ENCODE data around the gene SYT1.

The SYT1 gene

GRCh38 chr12:78887444-78887843, 22.9 kb downstream of the SYT1 start:
- no peak overlapping the region for H3K27ac ChIP-seq (ENCODE audit: low read length, poor library complexity, severe bottlenecking)
- WGBS = 100% methylated on average over 1 of the region's 3 CpGs
- H3K14ac ChIP-seq (ENCODE audit: low read length in 2 of 2) = no peak overlapping the region
- no peaks in the 10 kb centered on the region for H3K36me3 ChIP-seq (ENCODE audit: control insufficient read depth in 1 of 2, insufficient read depth in 2 of 2, low read depth in 1 of 2, low read length in 2 of 2)
- H2AFZ ChIP-seq (ENCODE audit: low read depth, low read length) = no peak overlapping the region
- no peak overlapping the region for H2AK5ac ChIP-seq (ENCODE audit: low read length, severe bottlenecking)
- no peak overlapping the region for H2BK15ac ChIP-seq (ENCODE audit: low read depth, poor library complexity, severe bottlenecking)
- no peak overlapping the region for H3K4ac ChIP-seq (ENCODE audit: low read depth in 1 of 2, low read length in 2 of 2)
- DNase-seq = no peak
- no peak overlapping the region for H3K4me3 ChIP-seq (ENCODE audit: insufficient read depth in 1 of 2, low read depth in 1 of 2, low read length in 2 of 2)
- H3K9ac ChIP-seq (ENCODE audit: low read length) = no peak overlapping the region
- no peak overlapping the region for H4K91ac ChIP-seq (ENCODE audit: low read length)
- no peak overlapping the region for H3K18ac ChIP-seq (ENCODE audit: low read depth in 1 of 2, low read length in 2 of 2)
- no peak overlapping the region for H2BK120ac ChIP-seq (ENCODE audit: low read depth, low read length)
- no peaks in the 10 kb centered on the region for H3K27me3 ChIP-seq (ENCODE audit: control insufficient read depth in 1 of 2, insufficient read depth in 1 of 2, low read length in 2 of 2)
- H3K9me3 ChIP-seq (ENCODE audit: control insufficient read depth, low read length) = no peaks in the 10 kb centered on the region
- no peak overlapping the region for H3K23ac ChIP-seq (ENCODE audit: low read length in 2 of 2)
- no peak overlapping the region for H2BK12ac ChIP-seq (ENCODE audit: low read length in 2 of 2)
- no peak overlapping the region for H2BK5ac ChIP-seq (ENCODE audit: low read depth, low read length, poor library complexity, severe bottlenecking)
- no peak overlapping the region for H4K8ac ChIP-seq (ENCODE audit: low read length)
- no peaks in the 10 kb centered on the region for H3K4me1 ChIP-seq (ENCODE audit: control insufficient read depth, insufficient read depth, low read depth, low read length)
- no peaks in the 10 kb centered on the region for H3K79me1 ChIP-seq (replicated peaks; ENCODE audit: low read length, poor library complexity, severe bottlenecking)
- no peak overlapping the region for H3K4me2 ChIP-seq (ENCODE audit: low read length, poor library complexity, severe bottlenecking)

DNA sequence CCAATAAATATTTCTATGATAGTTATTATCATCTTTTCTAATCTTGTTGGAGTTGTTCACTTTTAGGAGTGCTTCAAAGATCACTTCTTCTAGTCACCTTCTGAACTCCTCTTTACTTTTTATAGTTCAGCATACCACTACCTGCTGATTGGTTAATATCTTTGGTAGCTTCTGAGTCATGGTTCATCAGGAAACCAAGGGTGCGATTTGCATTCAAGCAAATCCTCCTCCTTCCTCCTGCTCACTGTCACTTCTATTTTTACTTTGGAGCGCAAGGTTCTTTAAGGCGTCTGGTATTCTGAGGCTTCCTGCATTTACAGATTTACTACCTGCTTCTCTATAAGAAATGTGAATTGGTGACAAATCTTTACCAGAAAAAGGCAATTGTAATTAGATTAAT, 24.0 kb downstream of the SYT1 start:
- H4K8ac ChIP-seq (ENCODE audit: low read length) = no peak overlapping the region
- H3K23ac ChIP-seq (ENCODE audit: low read length in 2 of 2) = no peak overlapping the region
- H3K27me3 ChIP-seq (ENCODE audit: control insufficient read depth in 1 of 2, insufficient read depth in 1 of 2, low read length in 2 of 2) = no peaks in the 10 kb centered on the region
- no peak overlapping the region for H3K4me3 ChIP-seq (ENCODE audit: insufficient read depth in 1 of 2, low read depth in 1 of 2, low read length in 2 of 2)
- H3K27ac ChIP-seq (ENCODE audit: low read length, poor library complexity, severe bottlenecking) = no peak overlapping the region
- H3K9me3 ChIP-seq (ENCODE audit: control insufficient read depth, low read length) = no peaks in the 10 kb centered on the region
- no peak overlapping the region for H2BK5ac ChIP-seq (ENCODE audit: low read depth, low read length, poor library complexity, severe bottlenecking)
- no peaks in the 10 kb centered on the region for H3K79me1 ChIP-seq (replicated peaks; ENCODE audit: low read length, poor library complexity, severe bottlenecking)
- H2BK12ac ChIP-seq (ENCODE audit: low read length in 2 of 2) = no peak overlapping the region
- H3K18ac ChIP-seq (ENCODE audit: low read depth in 1 of 2, low read length in 2 of 2) = no peak overlapping the region
- 20% methylated on average over 1 of the region's 3 CpGs for WGBS
- no peak for DNase-seq
- no peak overlapping the region for H3K9ac ChIP-seq (ENCODE audit: low read length)
- no peak overlapping the region for H4K91ac ChIP-seq (ENCODE audit: low read length)
- H2AK5ac ChIP-seq (ENCODE audit: low read length, severe bottlenecking) = no peak overlapping the region
- H2AFZ ChIP-seq (ENCODE audit: low read depth, low read length) = no peak overlapping the region
- no peak overlapping the region for H2BK120ac ChIP-seq (ENCODE audit: low read depth, low read length)
- H3K4me2 ChIP-seq (ENCODE audit: low read length, poor library complexity, severe bottlenecking) = no peak overlapping the region
- H3K4me1 ChIP-seq (ENCODE audit: control insufficient read depth, insufficient read depth, low read depth, low read length) = no peaks in the 10 kb centered on the region
- no peak overlapping the region for H3K14ac ChIP-seq (ENCODE audit: low read length in 2 of 2)
- no peak overlapping the region for H3K4ac ChIP-seq (ENCODE audit: low read depth in 1 of 2, low read length in 2 of 2)
- no peak overlapping the region for H2BK15ac ChIP-seq (ENCODE audit: low read depth, poor library complexity, severe bottlenecking)
- no peaks in the 10 kb centered on the region for H3K36me3 ChIP-seq (ENCODE audit: control insufficient read depth in 1 of 2, insufficient read depth in 2 of 2, low read depth in 1 of 2, low read length in 2 of 2)

GRCh38 chr12:78891646-78892353, 27.2 kb downstream of the SYT1 start:
- Histone ChIP-seq H3K4me1 (ENCODE audit: control insufficient read depth, insufficient read depth, low read depth, low read length) (no peaks in the 10 kb centered on the region), H3K9me3 (ENCODE audit: control insufficient read depth, low read length) (no peaks in the 10 kb centered on the region), H4K91ac (ENCODE audit: low read length) (no peak overlapping the region), H3K27me3 (ENCODE audit: control insufficient read depth in 1 of 2, insufficient read depth in 1 of 2, low read length in 2 of 2) (no peaks in the 10 kb centered on the region), H2BK5ac (ENCODE audit: low read depth, low read length, poor library complexity, severe bottlenecking) (no peak overlapping the region), H3K9ac (ENCODE audit: low read length) (no peak overlapping the region), H2BK120ac (ENCODE audit: low read depth, low read length) (no peak overlapping the region), H3K4me3 (ENCODE audit: insufficient read depth in 1 of 2, low read depth in 1 of 2, low read length in 2 of 2) (no peak overlapping the region), H3K23ac (ENCODE audit: low read length in 2 of 2) (no peak overlapping the region), H3K4ac (ENCODE audit: low read depth in 1 of 2, low read length in 2 of 2) (no peak overlapping the region), H3K27ac (ENCODE audit: low read length, poor library complexity, severe bottlenecking) (no peak overlapping the region), H3K79me1 (replicated peaks; ENCODE audit: low read length, poor library complexity, severe bottlenecking) (no peaks in the 10 kb centered on the region), H2AK5ac (ENCODE audit: low read length, severe bottlenecking) (no peak overlapping the region), H2BK12ac (ENCODE audit: low read length in 2 of 2) (no peak overlapping the region), H2BK15ac (ENCODE audit: low read depth, poor library complexity, severe bottlenecking) (no peak overlapping the region), H3K18ac (ENCODE audit: low read depth in 1 of 2, low read length in 2 of 2) (no peak overlapping the region), H3K4me2 (ENCODE audit: low read length, poor library complexity, severe bottlenecking) (no peak overlapping the region), H2AFZ (ENCODE audit: low read depth, low read length) (no peak overlapping the region), H4K8ac (ENCODE audit: low read length) (no peak overlapping the region), H3K14ac (ENCODE audit: low read length in 2 of 2) (no peak overlapping the region), H3K36me3 (ENCODE audit: control insufficient read depth in 1 of 2, insufficient read depth in 2 of 2, low read depth in 1 of 2, low read length in 2 of 2) (no peaks in the 10 kb centered on the region)
- DNase-seq = no peak
- 75% methylated on average over 1 of the region's 1 CpG for WGBS

GRCh38 chr12:78898416-78898815, 33.8 kb downstream of the SYT1 start:
- no peak overlapping the region for H2BK120ac ChIP-seq (ENCODE audit: low read depth, low read length)
- no peak overlapping the region for H3K4me3 ChIP-seq (ENCODE audit: insufficient read depth in 1 of 2, low read depth in 1 of 2, low read length in 2 of 2)
- no peak overlapping the region for H3K23ac ChIP-seq (ENCODE audit: low read length in 2 of 2)
- no peak overlapping the region for H4K91ac ChIP-seq (ENCODE audit: low read length)
- no peak overlapping the region for H3K4ac ChIP-seq (ENCODE audit: low read depth in 1 of 2, low read length in 2 of 2)
- H3K9ac ChIP-seq (ENCODE audit: low read length) = no peak overlapping the region
- H3K27me3 ChIP-seq (ENCODE audit: control insufficient read depth in 1 of 2, insufficient read depth in 1 of 2, low read length in 2 of 2) = no peaks in the 10 kb centered on the region
- no CpG with 5 or more reads among the region's 1 CpG for WGBS
- no peak overlapping the region for H2BK12ac ChIP-seq (ENCODE audit: low read length in 2 of 2)
- H3K14ac ChIP-seq (ENCODE audit: low read length in 2 of 2) = no peak overlapping the region
- no peaks in the 10 kb centered on the region for H3K4me1 ChIP-seq (ENCODE audit: control insufficient read depth, insufficient read depth, low read depth, low read length)
- H2BK5ac ChIP-seq (ENCODE audit: low read depth, low read length, poor library complexity, severe bottlenecking) = no peak overlapping the region
- H2AFZ ChIP-seq (ENCODE audit: low read depth, low read length) = no peak overlapping the region
- H2BK15ac ChIP-seq (ENCODE audit: low read depth, poor library complexity, severe bottlenecking) = no peak overlapping the region
- no peak overlapping the region for H3K27ac ChIP-seq (ENCODE audit: low read length, poor library complexity, severe bottlenecking)
- H2AK5ac ChIP-seq (ENCODE audit: low read length, severe bottlenecking) = no peak overlapping the region
- no peak overlapping the region for H3K4me2 ChIP-seq (ENCODE audit: low read length, poor library complexity, severe bottlenecking)
- no peaks in the 10 kb centered on the region for H3K36me3 ChIP-seq (ENCODE audit: control insufficient read depth in 1 of 2, insufficient read depth in 2 of 2, low read depth in 1 of 2, low read length in 2 of 2)
- no peaks in the 10 kb centered on the region for H3K9me3 ChIP-seq (ENCODE audit: control insufficient read depth, low read length)
- H4K8ac ChIP-seq (ENCODE audit: low read length) = no peak overlapping the region
- H3K18ac ChIP-seq (ENCODE audit: low read depth in 1 of 2, low read length in 2 of 2) = no peak overlapping the region
- no peaks in the 10 kb centered on the region for H3K79me1 ChIP-seq (replicated peaks; ENCODE audit: low read length, poor library complexity, severe bottlenecking)
- no peak for DNase-seq
